Peyer's patch (tissue), 4 donors: Measurements from ENCODE around the gene EVC. TPM values are rescaled to one million over a fixed set of nuclear protein-coding genes. Genes with fewer than 3 reads are reported as not detected.

Experiments used
- DNase-seq, 3 donors: peaks; one replicate each; pipeline ENCODE4 v3.0.0-alpha.2; 2017 to 2019
- H3K27ac ChIP-seq, 4 donors: fragments of 200-600 bp; sonication (generic); one replicate each; pipeline ENCODE4 v1.5.1; 2016 to 2019
- H3K27me3 ChIP-seq, 2 donors: fragments of 200-600 bp; sonication (generic); one replicate each; pipeline ENCODE4 v1.5.1; 2019
- H3K36me3 ChIP-seq, 3 donors: fragments of 200-600 bp; sonication (generic); one replicate each; pipeline ENCODE4 v1.5.1; 2016 to 2019
- H3K4me1 ChIP-seq, 4 donors: fragments of 200-600 bp; sonication (generic); one replicate each; pipeline ENCODE4 v1.5.1; 2016 to 2019
- H3K4me3 ChIP-seq, 4 donors: fragments of 200-600 bp; sonication (generic); 1 replicate in 3 of 4; 2 replicates in 1 of 4; pipeline ENCODE4 v1.5.1; 2016 to 2019; ENCODE audit warnings: mild to moderate bottlenecking in 1 of 4
- H3K9me3 ChIP-seq, 4 donors: fragments of 200-600 bp; sonication (generic); one replicate each; pipeline ENCODE4 v1.5.1; 2016 to 2019; ENCODE audit warnings: mild to moderate bottlenecking in 1 of 4
- CTCF ChIP-seq, 6 experiments: fragments of 450-650 bp in 4 of 6; fragments of 200-600 bp in 2 of 6; sonication (generic) in 1 of 6; IDR thresholded peaks; one replicate each; pipeline ENCODE4 v1.5.1; 2017 to 2019; ENCODE audit warnings: antibody characterized with exemption in 6 of 6, mild to moderate bottlenecking in 3 of 6, moderate library complexity in 1 of 6
- POLR2A ChIP-seq, 2 donors: fragments of 450-650 bp; IDR thresholded peaks; one replicate each; pipeline ENCODE4 v1.5.1; 2017; ENCODE audit warnings: antibody characterized with exemption in 2 of 2, mild to moderate bottlenecking in 2 of 2, moderate library complexity in 2 of 2
- total RNA-seq, 4 donors: library from RNA; depleted of rRNA; stranded (reverse); fragments of >200 nt; gene quantifications; one replicate each; pipeline ENCODE4 v1.1.0, GENCODE V29; 2016

EVC gene
- total RNA-seq, 4 donors from 2014 or later = 1.6 to 40.4 (median 4.4) TPM

- Histone ChIP-seq H3K36me3 (no peaks in the 10 kb centered on the region), H3K4me3 (no peak overlapping the region), H3K4me1 (no peaks in the 10 kb centered on the region), H3K9me3 (no peaks in the 10 kb centered on the region), H3K27ac (no peak overlapping the region), H3K27me3 (no peaks in the 10 kb centered on the region)
- DNase-seq = no peak
- TF ChIP-seq CTCF (IDR thresholded peaks at IDR 0.05) (no peak), POLR2A (IDR thresholded peaks at IDR 0.05) (no peak)
Observed at GRCh38 chr4:5857199-5857598, 146.2 kb downstream of the EVC start.

GRCh38 chr4:5858020-5858769 is 147.2 kb downstream of the EVC start:
- Histone ChIP-seq H3K4me1 (no peaks in the 10 kb centered on the region), H3K27ac (no peak overlapping the region), H3K4me3 (no peak overlapping the region), H3K36me3 (no peaks in the 10 kb centered on the region), H3K9me3 (no peaks in the 10 kb centered on the region), H3K27me3 (no peaks in the 10 kb centered on the region)
- no peak for DNase-seq
- TF ChIP-seq POLR2A (IDR thresholded peaks at IDR 0.05) = no peak
- TF ChIP-seq CTCF (IDR thresholded peaks at IDR 0.05) = no peak

- Histone ChIP-seq H3K4me3 (no peak overlapping the region), H3K9me3 (no peaks in the 10 kb centered on the region), H3K4me1 (no peaks in the 10 kb centered on the region), H3K27me3 (no peaks in the 10 kb centered on the region), H3K36me3 (no peaks in the 10 kb centered on the region), H3K27ac (no peak overlapping the region)
- TF ChIP-seq POLR2A (IDR thresholded peaks at IDR 0.05) = no peak
- no peak for TF ChIP-seq CTCF (IDR thresholded peaks at IDR 0.05)
- no peak for DNase-seq
Observed at GRCh38 chr4:5863461-5864113, 152.6 kb downstream of the EVC start.

Other genes with a start within 250 kb of the EVC start
- gene EVC2, start 2.6 kb upstream of the EVC start, total RNA-seq = 10 to 100 TPM in 1 of 4 donors, 1 to 10 TPM in 2, under 1 TPM in 1; 0.70 to 32.2 (median 4.1) TPM
- 1 to 10 TPM in 3 of 4 donors, not detected in 1; 1.5 to 5.8 (median 1.6) TPM for gene CRMP1, start 181.9 kb downstream of the EVC start, total RNA-seq